NAMALWA (cell line): ENCODE data around the gene RASA3.

Source experiments
- DNase-seq: peaks from one replicate; pipeline ENCODE4 v3.0.0-alpha.2; 2015; ENCODE audit warnings: low spot score

RASA3 gene

DNA sequence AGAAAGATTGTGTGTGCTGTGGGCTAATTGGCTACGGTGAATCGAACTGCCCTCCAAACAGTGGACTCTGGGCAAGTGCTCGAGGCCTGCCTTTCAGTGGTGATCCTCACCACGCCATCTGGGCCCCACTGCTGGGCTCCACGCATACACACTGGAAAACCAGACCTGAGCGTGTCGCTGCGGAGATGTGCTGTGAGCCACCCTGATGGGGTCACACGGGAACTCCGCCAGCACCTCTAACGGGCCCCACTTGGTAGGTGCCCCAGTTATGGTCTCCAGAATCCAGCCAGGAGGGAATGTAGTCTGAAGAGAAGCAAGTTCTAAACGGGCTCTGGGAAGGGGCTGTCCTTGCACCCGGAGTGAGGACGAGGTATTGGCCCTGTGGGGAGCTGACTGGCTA, 197.8 kb downstream of the RASA3 start:
- no peak for DNase-seq

DNA sequence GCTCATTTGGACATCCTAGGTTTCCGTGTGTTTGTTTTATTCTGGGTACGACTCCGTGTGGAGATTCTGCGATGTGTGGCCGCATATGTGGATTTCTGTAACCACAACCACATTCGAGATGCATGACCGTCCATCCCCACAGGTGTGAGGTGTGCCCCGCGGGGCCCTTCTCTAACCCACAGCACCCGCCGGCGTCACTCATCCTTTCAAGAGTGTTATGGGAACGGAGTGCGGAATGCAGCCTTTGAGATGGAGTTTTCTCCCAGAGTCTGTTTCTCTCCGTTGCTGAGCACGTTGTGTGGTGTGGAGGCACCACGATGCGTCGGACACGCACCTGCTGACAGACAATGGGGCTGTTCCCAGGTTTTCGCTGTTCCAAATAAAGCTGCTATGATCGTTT, 198.5 kb downstream of the RASA3 start:
- no peak for DNase-seq

DNA sequence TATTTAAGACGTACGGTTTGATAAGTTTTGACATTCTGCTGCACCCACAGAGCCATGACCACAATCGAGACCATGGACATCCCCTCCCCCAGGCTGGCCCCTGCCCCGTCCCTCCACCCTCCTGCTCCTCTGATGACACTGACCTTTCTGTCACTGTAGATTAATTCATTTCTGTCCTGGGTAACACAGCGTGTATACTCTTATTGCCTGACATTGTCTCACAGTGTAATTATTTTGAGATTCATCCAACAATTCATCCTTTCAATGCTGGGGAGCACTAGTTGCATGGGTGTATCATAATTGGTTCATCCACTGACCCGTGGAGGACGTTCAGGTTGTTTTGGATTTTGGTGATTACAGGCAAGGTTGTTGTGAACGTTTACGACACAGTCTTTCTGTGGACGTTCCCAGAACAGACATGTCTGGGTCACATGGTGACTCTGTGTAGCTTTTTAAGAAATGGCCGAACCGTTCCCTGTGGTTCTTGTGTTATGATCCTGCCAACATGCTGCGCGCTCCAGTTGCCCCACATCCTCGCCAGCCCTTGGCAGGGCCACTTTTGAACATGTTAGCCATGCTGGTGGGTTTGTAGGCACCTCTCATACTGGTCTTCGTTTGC, 200.5 kb downstream of the RASA3 start:
- DNase-seq, result no peak

DNA sequence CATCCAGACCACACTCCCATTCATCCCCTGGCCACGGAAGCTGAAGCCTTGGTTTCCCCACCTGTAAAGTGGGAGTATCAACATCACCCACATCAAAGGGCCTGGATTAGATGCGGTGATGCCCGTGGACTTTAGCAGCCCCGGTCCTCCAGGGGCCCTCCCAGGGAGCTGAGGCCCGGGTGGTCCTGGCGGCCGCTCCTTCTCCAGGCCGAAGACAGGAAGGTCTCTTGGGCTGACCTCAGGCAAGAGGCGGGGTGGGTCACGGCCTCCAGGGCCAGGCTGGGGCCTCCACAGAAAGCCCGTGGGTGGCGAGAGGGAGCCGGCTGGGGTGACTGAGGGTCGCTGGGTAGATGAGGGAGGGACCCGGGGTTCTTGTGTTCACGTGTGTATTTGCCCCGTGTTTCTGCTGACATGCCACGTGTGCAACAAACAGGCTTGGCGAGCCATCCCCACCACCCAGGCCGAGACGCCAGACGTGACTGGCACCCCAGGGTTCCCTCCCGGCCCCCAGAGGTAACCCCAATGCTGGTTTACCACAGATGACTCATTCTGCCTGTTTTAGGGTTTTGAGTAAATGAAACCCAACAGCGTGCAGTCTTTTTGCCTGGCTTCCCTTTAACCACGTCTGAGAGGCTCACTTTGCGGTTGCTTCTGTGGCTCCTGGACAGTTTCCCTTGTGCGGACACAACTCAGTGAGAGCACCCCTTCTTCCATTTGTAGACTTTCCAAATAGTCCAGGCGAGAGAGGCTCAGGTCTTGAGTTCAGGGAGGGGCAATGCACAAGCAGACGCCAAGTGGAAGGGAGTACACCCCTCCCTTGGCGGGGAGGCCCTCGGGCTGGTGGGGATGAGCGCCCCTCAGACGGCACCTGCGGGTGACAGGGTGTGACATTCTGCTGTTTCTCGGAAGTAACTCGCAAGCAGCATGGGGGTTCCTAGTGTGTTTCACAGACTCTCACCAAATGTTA, 201.5 kb downstream of the RASA3 start:
- DNase-seq, result no peak

DNA sequence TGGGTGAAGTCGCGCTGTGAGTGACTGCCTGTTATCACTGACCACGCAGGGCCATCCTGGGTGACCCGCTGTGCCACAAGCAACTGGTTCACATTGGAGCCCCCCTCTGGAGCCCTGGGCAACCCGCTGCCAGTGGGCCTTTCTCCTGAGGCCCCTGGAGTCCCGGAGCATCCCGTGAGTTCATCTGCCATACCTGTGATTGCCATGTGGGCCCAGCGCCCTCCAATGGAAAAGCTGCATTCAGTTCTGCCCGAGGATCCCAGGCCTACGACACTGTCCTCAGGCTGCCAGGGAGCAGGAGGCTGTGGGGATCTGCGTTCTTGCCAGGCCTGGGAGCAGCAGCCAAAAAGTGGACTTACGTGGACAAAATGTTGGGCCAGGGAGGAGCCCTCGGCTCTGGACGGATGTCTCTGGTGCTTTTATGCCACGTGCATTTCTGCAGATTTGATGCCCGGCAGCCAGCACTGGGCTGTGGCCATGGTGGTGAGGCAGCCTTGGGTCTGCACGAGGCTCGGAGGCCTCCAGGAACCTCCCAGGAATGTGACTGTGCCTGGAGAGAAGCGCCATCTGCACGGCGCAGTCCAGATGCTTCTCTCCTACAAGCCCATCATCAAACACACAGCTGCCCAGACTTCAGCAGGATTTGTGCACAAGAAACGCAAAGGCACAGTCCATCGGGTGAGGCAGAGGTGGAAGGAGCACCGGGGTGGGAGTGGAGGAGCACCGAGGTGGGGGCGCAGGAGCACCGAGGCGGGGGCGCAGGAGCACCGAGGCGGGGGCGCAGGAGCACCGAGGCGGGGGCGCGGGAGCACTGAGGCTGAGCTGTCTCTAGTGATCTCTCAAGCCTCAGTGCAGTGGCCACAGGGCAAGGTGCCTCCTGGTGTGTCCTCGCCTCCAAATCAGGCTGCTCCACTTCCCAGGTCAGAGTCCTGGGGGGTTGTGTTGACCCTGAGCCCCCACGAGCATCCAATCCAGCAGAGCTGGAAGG, 202.5 kb downstream of the RASA3 start:
- no peak for DNase-seq

DNA sequence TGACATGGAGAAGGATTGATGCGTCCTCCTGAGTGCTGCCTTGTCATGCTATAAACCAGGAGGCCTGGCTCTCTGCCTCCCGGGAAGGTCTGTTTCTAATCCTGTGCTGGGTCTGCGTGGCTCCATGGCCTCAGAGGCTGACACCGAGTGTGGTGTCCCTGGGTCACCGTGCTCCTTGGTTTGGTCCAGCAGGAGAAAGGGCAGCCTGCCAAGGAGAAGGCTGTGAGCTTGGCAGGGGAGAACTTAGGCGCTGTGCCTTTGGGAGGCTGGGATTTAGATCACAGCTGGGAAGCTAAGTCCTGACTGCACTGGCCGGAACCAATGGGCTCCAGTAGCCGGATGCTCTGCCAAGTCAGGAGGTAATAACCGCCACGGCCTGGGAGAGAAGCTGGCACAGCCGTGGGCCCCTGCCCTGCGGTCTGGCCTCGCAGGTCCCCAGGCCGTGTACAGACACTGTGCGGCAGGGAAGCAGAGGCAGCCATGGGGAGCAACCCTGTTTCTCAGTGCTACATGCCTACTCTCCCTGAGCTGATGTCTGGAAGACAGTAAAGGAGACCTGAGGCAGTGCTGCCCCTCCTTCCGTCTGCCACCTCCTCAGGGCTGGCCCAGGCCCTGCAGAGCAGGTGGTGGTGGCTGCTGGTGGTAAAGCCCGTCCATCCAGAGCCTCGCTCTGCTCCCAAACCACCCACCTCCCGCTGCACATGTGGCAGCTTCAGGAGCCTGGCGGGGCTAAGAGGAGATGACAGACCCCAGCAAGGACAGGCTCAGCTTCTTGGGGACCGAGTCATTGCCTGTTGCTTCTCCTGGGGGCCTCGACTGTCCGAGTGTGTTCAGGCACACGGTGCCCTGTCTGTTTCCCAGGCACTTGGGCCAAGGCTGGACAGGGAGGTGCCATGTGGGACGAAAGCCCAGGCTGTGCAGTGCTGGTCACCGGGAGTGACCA, 203.5 kb downstream of the RASA3 start:
- no peak for DNase-seq
